Ovary (tissue), 3 donors: Measurements from ENCODE around the gene GJB3.
"Not testable (repeated sequence)": the region's sequence is repeated elsewhere in the genome, so short reads cannot be mapped to it uniquely, and the experiment has no call there.

Experiments used
- POLR2A ChIP-seq: fragments of 450-650 bp; IDR thresholded peaks from one replicate; pipeline ENCODE4 v1.6.1; 2017; ENCODE audit warnings: antibody characterized with exemption, mild to moderate bottlenecking, moderate library complexity
- TF ChIP-seq, protein P1 (sequence below), 3 donors: fragments of 450-650 bp in 2 of 3; fragments of 200-600 bp in 1 of 3; IDR thresholded peaks; one replicate each; pipeline versions ENCODE4 v1.5.1 to v1.8.0; 2016 to 2022; ENCODE audit warnings: antibody characterized with exemption in 3 of 3, mild to moderate bottlenecking in 1 of 3
- donor health status: DM: no; HTN: no; CAD: no.

DNA sequence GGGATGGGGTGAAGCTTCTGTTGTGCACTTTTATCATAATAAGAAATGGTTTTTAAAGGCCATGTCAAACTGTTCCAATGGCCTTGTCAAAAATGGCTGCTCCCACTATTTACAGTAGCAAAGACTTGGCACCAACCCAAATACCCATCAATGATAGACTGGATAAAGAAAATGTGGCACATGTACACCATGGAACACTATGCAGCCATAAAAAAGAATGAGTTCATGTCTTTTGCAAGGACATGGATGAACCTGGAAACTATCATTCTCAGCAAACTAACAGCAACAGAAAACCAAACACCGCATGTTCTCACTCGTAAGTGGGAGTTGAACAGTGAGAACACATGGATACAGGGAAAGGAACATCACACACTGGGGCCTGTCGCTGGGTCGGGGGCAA, 7.9 kb upstream of the GJB3 start:
- TF ChIP-seq, protein P1, sequence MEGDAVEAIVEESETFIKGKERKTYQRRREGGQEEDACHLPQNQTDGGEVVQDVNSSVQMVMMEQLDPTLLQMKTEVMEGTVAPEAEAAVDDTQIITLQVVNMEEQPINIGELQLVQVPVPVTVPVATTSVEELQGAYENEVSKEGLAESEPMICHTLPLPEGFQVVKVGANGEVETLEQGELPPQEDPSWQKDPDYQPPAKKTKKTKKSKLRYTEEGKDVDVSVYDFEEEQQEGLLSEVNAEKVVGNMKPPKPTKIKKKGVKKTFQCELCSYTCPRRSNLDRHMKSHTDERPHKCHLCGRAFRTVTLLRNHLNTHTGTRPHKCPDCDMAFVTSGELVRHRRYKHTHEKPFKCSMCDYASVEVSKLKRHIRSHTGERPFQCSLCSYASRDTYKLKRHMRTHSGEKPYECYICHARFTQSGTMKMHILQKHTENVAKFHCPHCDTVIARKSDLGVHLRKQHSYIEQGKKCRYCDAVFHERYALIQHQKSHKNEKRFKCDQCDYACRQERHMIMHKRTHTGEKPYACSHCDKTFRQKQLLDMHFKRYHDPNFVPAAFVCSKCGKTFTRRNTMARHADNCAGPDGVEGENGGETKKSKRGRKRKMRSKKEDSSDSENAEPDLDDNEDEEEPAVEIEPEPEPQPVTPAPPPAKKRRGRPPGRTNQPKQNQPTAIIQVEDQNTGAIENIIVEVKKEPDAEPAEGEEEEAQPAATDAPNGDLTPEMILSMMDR (IDR thresholded peaks at IDR 0.05), result not testable (repeated sequence)
- TF ChIP-seq POLR2A, result not testable (repeated sequence)
